ENCODE measurements around the gene TM9SF2. TPM values are rescaled to one million over a fixed set of nuclear protein-coding genes. Genes with fewer than 3 reads are reported as not detected.
A peak's percentile ranks its signal among the peaks of the same experiment; 100 is the strongest.

The TM9SF2 gene
- polyA plus RNA-seq, 1 experiment = 125 TPM

GRCh38 chr13:99590519-99591011, 89.3 kb downstream of the TM9SF2 start:
- H3K27me3 ChIP-seq (ENCODE audit: control insufficient read depth, insufficient read depth, low read length) = peaks cover 8% of the 10 kb centered on the region
- no peaks in the 10 kb centered on the region for H3K9me3 ChIP-seq (ENCODE audit: control insufficient read depth, insufficient read depth, low read length)
- TF ChIP-seq CTCF (IDR thresholded peaks at IDR 0.05; ENCODE audit: low read depth, low read length) = no peak
- no peak overlapping the region for H3K27ac ChIP-seq (ENCODE audit: low read depth, low read length)
- CTCF ChIA-PET = interaction anchor here (0.7 to 1.6 kb wide), 2 partner anchors 12 to 77 kb away, joined by 3 to 4 read pairs; no protein-coding TSS in a partner anchor
- H3K4me3 ChIP-seq (ENCODE audit: low read depth, low read length) = no peak overlapping the region
- DNase-seq (ENCODE audit: low read depth, low spot score) = peak; percentile 11
- POLR2A ChIA-PET = no interaction called here

- DNase-seq (ENCODE audit: low read depth, low spot score) = no peak
- Histone ChIP-seq H3K27me3 (ENCODE audit: control insufficient read depth, insufficient read depth, low read length) (peaks cover 12% of the 10 kb centered on the region), H3K9me3 (ENCODE audit: control insufficient read depth, insufficient read depth, low read length) (no peaks in the 10 kb centered on the region), H3K4me3 (ENCODE audit: low read depth, low read length) (no peak overlapping the region), H3K27ac (ENCODE audit: low read depth, low read length) (no peak overlapping the region)
- CTCF ChIA-PET = no interaction called here
- POLR2A ChIA-PET = no interaction called here
- TF ChIP-seq CTCF (IDR thresholded peaks at IDR 0.05; ENCODE audit: low read depth, low read length) = no peak
Observed at GRCh38 chr13:99596180-99596579, 94.9 kb downstream of the TM9SF2 start.

DNA sequence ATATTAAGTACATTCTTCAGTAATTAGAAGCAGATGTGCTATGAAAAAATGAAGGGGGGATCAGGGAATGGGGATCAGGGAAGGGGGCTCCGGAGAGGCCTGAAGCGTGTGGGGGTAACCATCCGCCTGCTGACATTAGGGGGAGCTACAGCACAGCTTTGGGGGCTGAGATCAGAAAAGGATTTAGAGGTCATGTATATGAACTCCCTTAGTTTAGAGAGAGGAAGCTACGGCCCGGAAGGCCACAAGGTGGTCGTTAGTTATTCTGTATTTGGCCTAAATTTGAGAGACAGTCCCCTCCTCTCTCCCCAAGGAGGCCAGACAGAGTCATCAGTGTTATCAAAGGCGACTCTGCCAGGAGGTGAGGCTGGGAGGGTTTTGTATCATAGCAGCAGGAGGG, 99.0 kb downstream of the TM9SF2 start:
- TF ChIP-seq CTCF (IDR thresholded peaks at IDR 0.05; ENCODE audit: low read depth, low read length) = peak; percentile 11; the same call in 1 of the 2 replicates
- ChIA-PET CTCF (no interaction called here), POLR2A (no interaction called here)
- H3K27ac ChIP-seq (ENCODE audit: low read depth, low read length) = no peak overlapping the region
- peaks cover 14% of the 10 kb centered on the region for H3K27me3 ChIP-seq (ENCODE audit: control insufficient read depth, insufficient read depth, low read length)
- DNase-seq (ENCODE audit: low read depth, low spot score) = no peak
- H3K4me3 ChIP-seq (ENCODE audit: low read depth, low read length) = no peak overlapping the region
- H3K9me3 ChIP-seq (ENCODE audit: control insufficient read depth, insufficient read depth, low read length) = no peaks in the 10 kb centered on the region

DNA sequence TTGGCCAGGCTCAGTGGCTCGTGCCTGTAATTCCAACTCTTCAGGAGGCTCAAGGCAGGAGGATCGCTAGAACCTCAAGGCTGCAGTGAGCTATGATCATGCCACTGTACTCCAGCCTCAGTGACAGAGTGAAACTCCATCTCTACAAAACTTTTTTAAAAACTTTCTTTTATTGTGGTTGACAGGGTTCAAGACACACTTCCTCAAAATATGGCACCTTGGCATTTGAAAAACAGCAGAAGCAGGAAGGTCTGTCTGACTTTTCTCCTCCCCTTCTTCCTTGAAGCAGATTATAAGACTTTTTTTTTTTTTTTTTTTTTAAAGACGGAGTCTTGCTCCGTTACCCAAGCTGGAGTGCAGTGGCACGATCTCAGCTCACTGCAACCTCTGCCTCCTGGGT, 100.3 kb downstream of the TM9SF2 start:
- no peak overlapping the region for H3K27ac ChIP-seq (ENCODE audit: low read depth, low read length)
- CTCF ChIA-PET = no interaction called here
- TF ChIP-seq CTCF (IDR thresholded peaks at IDR 0.05; ENCODE audit: low read depth, low read length) = no peak
- H3K27me3 ChIP-seq (ENCODE audit: control insufficient read depth, insufficient read depth, low read length) = peaks cover 14% of the 10 kb centered on the region
- POLR2A ChIA-PET = no interaction called here
- no peak overlapping the region for H3K4me3 ChIP-seq (ENCODE audit: low read depth, low read length)
- H3K9me3 ChIP-seq (ENCODE audit: control insufficient read depth, insufficient read depth, low read length) = no peaks in the 10 kb centered on the region
- no peak for DNase-seq (ENCODE audit: low read depth, low spot score)

- TF ChIP-seq CTCF (IDR thresholded peaks at IDR 0.05; ENCODE audit: low read depth, low read length) = no peak
- Histone ChIP-seq H3K27me3 (ENCODE audit: control insufficient read depth, insufficient read depth, low read length) (peaks cover 14% of the 10 kb centered on the region), H3K4me3 (ENCODE audit: low read depth, low read length) (no peak overlapping the region), H3K9me3 (ENCODE audit: control insufficient read depth, insufficient read depth, low read length) (no peaks in the 10 kb centered on the region; the same call in 1 of the 2 replicates), H3K27ac (ENCODE audit: low read depth, low read length) (no peak overlapping the region)
- ChIA-PET POLR2A (no interaction called here), CTCF (interaction anchor here (0.7 kb wide), 1 partner anchor 168 kb away, joined by 6 read pairs; no protein-coding TSS in a partner anchor)
- DNase-seq (ENCODE audit: low read depth, low spot score) = no peak
Observed at GRCh38 chr13:99604636-99605035, 103.4 kb downstream of the TM9SF2 start.
